ENCODE data around the gene MED28. TPM values are rescaled to one million over a fixed set of nuclear protein-coding genes. Genes with fewer than 3 reads are reported as not detected.

Gene MED28
- total RNA-seq, 2 donors from 2014 or later, result 94.5 to 107 TPM

DNA sequence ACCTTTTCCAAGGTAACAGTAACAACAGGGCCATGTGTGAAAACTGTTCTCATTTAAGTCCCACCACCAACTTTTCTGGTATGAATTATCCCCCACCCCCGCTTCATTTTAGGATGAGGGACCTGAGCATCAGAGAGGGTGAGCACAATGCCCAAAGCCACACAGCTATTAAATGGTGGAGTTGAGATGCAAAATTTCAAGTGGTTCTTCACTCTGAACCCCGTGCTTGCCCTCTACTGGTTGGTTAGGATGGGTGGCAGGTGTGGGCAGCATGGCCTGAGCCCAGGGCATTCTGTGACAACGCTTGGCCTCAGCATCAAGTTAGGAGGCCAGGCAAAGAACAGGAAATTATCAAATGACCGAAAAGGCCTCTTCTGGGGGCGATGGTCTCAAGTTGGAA is 33.5 kb downstream of the MED28 start:
- TF ChIP-seq, protein P1, sequence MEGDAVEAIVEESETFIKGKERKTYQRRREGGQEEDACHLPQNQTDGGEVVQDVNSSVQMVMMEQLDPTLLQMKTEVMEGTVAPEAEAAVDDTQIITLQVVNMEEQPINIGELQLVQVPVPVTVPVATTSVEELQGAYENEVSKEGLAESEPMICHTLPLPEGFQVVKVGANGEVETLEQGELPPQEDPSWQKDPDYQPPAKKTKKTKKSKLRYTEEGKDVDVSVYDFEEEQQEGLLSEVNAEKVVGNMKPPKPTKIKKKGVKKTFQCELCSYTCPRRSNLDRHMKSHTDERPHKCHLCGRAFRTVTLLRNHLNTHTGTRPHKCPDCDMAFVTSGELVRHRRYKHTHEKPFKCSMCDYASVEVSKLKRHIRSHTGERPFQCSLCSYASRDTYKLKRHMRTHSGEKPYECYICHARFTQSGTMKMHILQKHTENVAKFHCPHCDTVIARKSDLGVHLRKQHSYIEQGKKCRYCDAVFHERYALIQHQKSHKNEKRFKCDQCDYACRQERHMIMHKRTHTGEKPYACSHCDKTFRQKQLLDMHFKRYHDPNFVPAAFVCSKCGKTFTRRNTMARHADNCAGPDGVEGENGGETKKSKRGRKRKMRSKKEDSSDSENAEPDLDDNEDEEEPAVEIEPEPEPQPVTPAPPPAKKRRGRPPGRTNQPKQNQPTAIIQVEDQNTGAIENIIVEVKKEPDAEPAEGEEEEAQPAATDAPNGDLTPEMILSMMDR (conservative IDR thresholded peaks at IDR 0.05), result peak; percentile 54
- 84 to 86% methylated on average over 4 to 5 of the region's 5 CpGs for WGBS, 2 experiments (ENCODE audit: insufficient coverage in 1 of 2, insufficient read length in 1 of 2)
- Histone ChIP-seq H3K4me3 (ENCODE audit: low read length) (no peak overlapping the region), H3K4me1 (ENCODE audit: control insufficient read depth, insufficient read depth, low read length) (no peaks in the 10 kb centered on the region), H3K36me3 (ENCODE audit: control insufficient read depth, insufficient read depth, low read length) (no peaks in the 10 kb centered on the region), H3K27me3 (ENCODE audit: control insufficient read depth, insufficient read depth, low read length, poor library complexity, severe bottlenecking) (no peaks in the 10 kb centered on the region), H3K9ac (ENCODE audit: extremely low read depth, low read length, poor library complexity, severe bottlenecking) (no peak overlapping the region), H3K27ac (ENCODE audit: low read depth, low read length) (no peak overlapping the region), H3K9me3 (ENCODE audit: control insufficient read depth, low read length) (peaks cover 6% of the 10 kb centered on the region)
- Mint-ChIP-seq H3K4me1 (no peaks in the 10 kb centered on the region), H3K4me3 (no peak overlapping the region), H3K36me3 (ENCODE audit: low read depth) (peaks cover 3% of the 10 kb centered on the region), H3K27ac (no peak overlapping the region), H3K9me3 (peaks cover 17% of the 10 kb centered on the region), H3K27me3 (ENCODE audit: insufficient read depth) (peaks cover 8% of the 10 kb centered on the region)
- no peak for DNase-seq

DNA sequence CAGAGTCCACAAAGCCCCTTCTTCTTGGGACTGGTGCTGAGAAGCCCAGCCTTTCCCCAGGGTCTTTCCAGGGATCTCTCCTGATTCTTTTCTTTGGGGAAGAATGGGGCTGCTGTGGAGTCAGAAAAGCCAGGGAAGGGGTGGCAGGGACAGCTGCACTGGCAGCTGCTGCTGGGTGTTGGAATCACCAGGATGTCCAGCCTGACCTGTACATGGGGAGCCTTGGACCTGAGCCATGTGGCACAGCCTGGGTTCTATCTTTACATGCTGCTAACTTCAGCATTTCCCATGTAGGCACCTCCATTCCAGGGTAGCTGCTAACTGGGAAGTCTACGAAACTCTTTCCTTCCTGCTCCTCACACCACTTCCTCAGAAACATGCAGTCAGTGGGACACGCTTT is 36.0 kb downstream of the MED28 start:
- H3K27ac Mint-ChIP-seq, result no peak overlapping the region
- TF ChIP-seq, protein P1 (conservative IDR thresholded peaks at IDR 0.05), result no peak
- Histone ChIP-seq H3K36me3 (ENCODE audit: control insufficient read depth, insufficient read depth, low read length) (no peaks in the 10 kb centered on the region), H3K4me1 (ENCODE audit: control insufficient read depth, insufficient read depth, low read length) (no peaks in the 10 kb centered on the region), H3K27me3 (ENCODE audit: control insufficient read depth, insufficient read depth, low read length, poor library complexity, severe bottlenecking) (no peaks in the 10 kb centered on the region), H3K27ac (ENCODE audit: low read depth, low read length) (no peak overlapping the region), H3K9me3 (ENCODE audit: control insufficient read depth, low read length) (no peaks in the 10 kb centered on the region), H3K4me3 (ENCODE audit: low read length) (no peak overlapping the region), H3K9ac (ENCODE audit: extremely low read depth, low read length, poor library complexity, severe bottlenecking) (no peak overlapping the region)
- H3K4me3 Mint-ChIP-seq, result no peak overlapping the region
- H3K4me1 Mint-ChIP-seq, result no peaks in the 10 kb centered on the region
- no peak for DNase-seq
- no peaks in the 10 kb centered on the region for H3K36me3 Mint-ChIP-seq (ENCODE audit: low read depth)
- H3K9me3 Mint-ChIP-seq, result peaks cover 3% of the 10 kb centered on the region
- WGBS, 2 experiments (ENCODE audit: insufficient coverage in 1 of 2, insufficient read length in 1 of 2), result 92% methylated on average over 2 of the region's 2 CpGs; no CpG with 5 or more reads in 1 of the 2 experiments
- peaks cover 4% of the 10 kb centered on the region for H3K27me3 Mint-ChIP-seq (ENCODE audit: insufficient read depth)

GRCh38 chr4:17654701-17655100 is 40.3 kb downstream of the MED28 start:
- H3K27ac Mint-ChIP-seq, result no peak overlapping the region
- no peaks in the 10 kb centered on the region for H3K9me3 ChIP-seq (ENCODE audit: control insufficient read depth, low read length)
- no peaks in the 10 kb centered on the region for H3K36me3 ChIP-seq (ENCODE audit: control insufficient read depth, insufficient read depth, low read length)
- H3K4me1 ChIP-seq (ENCODE audit: control insufficient read depth, insufficient read depth, low read length), result no peaks in the 10 kb centered on the region
- no peak overlapping the region for H3K4me3 Mint-ChIP-seq
- H3K27me3 Mint-ChIP-seq (ENCODE audit: insufficient read depth), result peaks cover 4% of the 10 kb centered on the region
- no peaks in the 10 kb centered on the region for H3K36me3 Mint-ChIP-seq (ENCODE audit: low read depth)
- no peak overlapping the region for H3K9ac ChIP-seq (ENCODE audit: extremely low read depth, low read length, poor library complexity, severe bottlenecking)
- TF ChIP-seq, protein P1 (conservative IDR thresholded peaks at IDR 0.05), result no peak
- H3K9me3 Mint-ChIP-seq, result no peaks in the 10 kb centered on the region
- no peaks in the 10 kb centered on the region for H3K4me1 Mint-ChIP-seq
- no peak overlapping the region for H3K4me3 ChIP-seq (ENCODE audit: low read length)
- DNase-seq, result no peak
- H3K27me3 ChIP-seq (ENCODE audit: control insufficient read depth, insufficient read depth, low read length, poor library complexity, severe bottlenecking), result no peaks in the 10 kb centered on the region
- no peak overlapping the region for H3K27ac ChIP-seq (ENCODE audit: low read depth, low read length)
- 86 to 89% methylated on average over 7 to 8 of the region's 8 CpGs for whole genome bisulfite sequencing, 2 experiments (ENCODE audit: insufficient coverage in 1 of 2, insufficient read length in 1 of 2)

All from endodermal cell (in vitro differentiated cells).